OCI-LY7 (cell line): ENCODE data around the gene MESD. TPM values are rescaled to one million over a fixed set of nuclear protein-coding genes. Genes with fewer than 3 reads are reported as not detected.

Source experiments
- BruUV-seq: library from RNA; stranded (reverse); fragments of 400-500 nt; replicated peaks from 2 replicates; lab custom pipeline; 2021; lab: Mats Ljungman, UMichigan
- CTCF ChIA-PET: fragments of 300-600 bp; sonication (Branson Sonifier 250); formaldehyde crosslinking; loops from one replicate; lab custom pipeline; 2022; ENCODE audit warnings: antibody characterized with exemption; ENCODE audit not compliant: unreplicated experiment; lab: Charles Lee
- POLR2A ChIA-PET: fragments of 300-600 bp; sonication (Branson Sonifier 250); formaldehyde crosslinking; loops from one replicate; lab custom pipeline; 2022; ENCODE audit warnings: antibody characterized with exemption; lab: Charles Lee
- DNase-seq: peaks from one replicate; pipeline ENCODE4 v3.0.0-alpha.2; 2015; ENCODE audit warnings: low spot score
- H2AFZ ChIP-seq: fragments of 200-600 bp; sonication (generic), shearing (Covaris generic); 2 replicates; pipeline ENCODE4 v1.6.1; 2014; ENCODE audit warnings: mild to moderate bottlenecking, antibody characterized with exemption, low read length, moderate library complexity
- H3K27ac ChIP-seq: fragments of 200-600 bp; sonication (generic); 2 replicates; pipeline ENCODE4 v1.5.1; 2014; ENCODE audit warnings: mixed run types, low read depth, mild to moderate bottlenecking, moderate library complexity, low read length, inconsistent platforms; ENCODE audit not compliant: poor library complexity, severe bottlenecking
- H3K36me3 ChIP-seq: fragments of 200-600 bp; sonication (generic); 2 replicates; pipeline ENCODE4 v1.6.1; 2014; ENCODE audit warnings: mild to moderate bottlenecking, antibody characterized with exemption, low read length, moderate library complexity, mixed read lengths; ENCODE audit not compliant: insufficient read depth
- H3K4me1 ChIP-seq: fragments of 200-600 bp; sonication (generic); 2 replicates; pipeline ENCODE4 v1.5.1; 2014; ENCODE audit warnings: mild to moderate bottlenecking, low read length; ENCODE audit not compliant: insufficient read depth, poor library complexity, severe bottlenecking
- H3K4me2 ChIP-seq: fragments of 200-600 bp; sonication (generic); 2 replicates; pipeline ENCODE4 v1.6.1; 2014; ENCODE audit warnings: mild to moderate bottlenecking, low read length
- H3K4me3 ChIP-seq: fragments of 200-600 bp; sonication (generic); 2 replicates; pipeline ENCODE4 v1.5.1; 2014; ENCODE audit warnings: mild to moderate bottlenecking, low read depth, low read length; ENCODE audit not compliant: poor library complexity, severe bottlenecking
- H3K79me2 ChIP-seq: fragments of 200-600 bp; sonication (generic); 2 replicates; pipeline ENCODE4 v1.6.1; 2016; ENCODE audit warnings: low read depth, mild to moderate bottlenecking, low read length, moderate library complexity, mixed read lengths; ENCODE audit not compliant: insufficient read depth
- H3K9me2 ChIP-seq: fragments of 200-600 bp; sonication (generic); 2 replicates; pipeline ENCODE4 v1.6.1; 2016; ENCODE audit warnings: mild to moderate bottlenecking, low read length, mixed read lengths; ENCODE audit not compliant: insufficient read depth
- H3K9me3 ChIP-seq: fragments of 200-600 bp; sonication (generic); 2 replicates; pipeline ENCODE4 v1.6.1; 2014; ENCODE audit warnings: mild to moderate bottlenecking, mixed run types, low read length, mixed read lengths
- H4K20me1 ChIP-seq: fragments of 200-600 bp; sonication (generic); 2 replicates; pipeline ENCODE4 v1.6.1; 2014; ENCODE audit warnings: mild to moderate bottlenecking, antibody characterized with exemption, low read length, moderate library complexity, mixed read lengths; ENCODE audit not compliant: insufficient read depth
- EZH2phosphoT487 ChIP-seq: fragments of 200-600 bp; sonication (generic); IDR thresholded peaks from 2 replicates; pipeline ENCODE4 v1.6.1; 2018; ENCODE audit warnings: low read depth, borderline replicate concordance, mild to moderate bottlenecking, mixed run types, antibody characterized with exemption, low read length, moderate library complexity, mixed read lengths
- intact Hi-C: fragments of 100-400 bp; cut with micrococcal nuclease; formaldehyde crosslinking; loops from one replicate; pipeline ENCODE4 v1.10.0; 2022; ENCODE audit not compliant: unreplicated experiment
- total RNA-seq, 2 experiments: library from RNA; depleted of rRNA in 1 of 2; stranded (reverse); fragments of >200 nt in 1 of 2; shearing (Covaris generic) in 1 of 2; gene quantifications; 2 replicates each; pipeline ENCODE4 v1.2.3, GENCODE V29; 2014 to 2022
- TF ChIP-seq, protein P1 (sequence below): fragments of 200-600 bp; sonication (generic); conservative IDR thresholded peaks from 2 replicates; pipeline ENCODE4 v1.5.1; 2014; ENCODE audit warnings: mild to moderate bottlenecking, antibody characterized with exemption, low read length, moderate library complexity, mixed read lengths

MESD gene
- total RNA-seq, 2 experiments from 2014 or later = 17.3 to 27.7 TPM

DNA sequence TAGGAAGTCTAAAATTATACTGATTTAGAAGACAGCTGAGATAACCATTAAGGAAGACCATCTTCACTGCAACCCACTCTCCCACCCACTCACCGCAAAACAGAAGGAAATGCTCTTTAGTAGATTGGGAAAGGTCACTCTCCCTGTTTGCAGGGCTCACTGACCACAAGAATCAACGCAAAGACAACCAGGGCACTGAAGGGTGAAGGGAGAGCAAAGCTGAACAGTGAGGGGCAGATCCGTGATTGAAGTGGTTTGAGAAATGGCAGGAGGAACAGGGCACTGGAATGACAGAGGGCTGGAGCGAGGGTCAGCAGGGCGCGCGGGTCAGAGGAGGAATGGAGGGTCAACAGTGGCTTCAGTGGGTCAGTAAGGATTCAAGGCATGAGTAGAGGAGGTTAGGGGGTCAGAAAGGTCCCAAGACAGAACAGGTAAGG is 520 bp downstream of the MESD start:
- peaks cover 51% of the 10 kb centered on the region for H3K79me2 ChIP-seq
- POLR2A ChIA-PET = interaction anchor here (1.9 to 2.2 kb wide), 2 partner anchors 10 to 11 kb away, joined by 10 to 11 read pairs; partner anchors contain the start of gene TLNRD1

DNA sequence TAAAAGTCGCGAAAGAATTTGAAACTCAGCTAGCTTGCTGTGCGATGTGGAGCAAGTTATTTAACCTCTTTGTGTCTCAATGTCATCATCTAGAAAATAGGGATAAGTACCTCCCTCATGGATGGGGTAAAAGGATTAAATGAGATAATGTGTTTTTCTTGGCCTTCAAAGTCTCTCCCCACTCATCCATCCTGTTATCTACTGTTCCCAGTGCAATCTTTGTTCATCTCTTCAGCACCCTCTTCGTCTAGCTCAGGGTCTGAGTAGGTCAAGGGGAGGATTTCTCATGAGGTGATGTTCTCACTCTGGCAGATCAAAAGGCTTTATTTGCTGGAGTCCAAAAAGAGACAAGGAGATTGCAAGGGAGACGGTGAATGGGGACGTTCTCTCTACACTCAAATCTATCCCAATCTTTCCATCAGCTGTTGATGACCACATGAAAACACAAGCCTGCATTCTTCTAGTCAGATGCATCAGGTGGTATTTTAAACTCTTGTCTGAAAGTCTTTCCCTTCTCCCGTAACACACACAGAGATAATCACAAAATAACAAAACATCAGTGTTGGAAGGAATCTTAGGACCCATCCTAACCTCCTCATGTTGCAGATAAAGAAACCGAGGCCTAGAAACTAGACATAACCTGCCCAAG is 1.3 kb downstream of the MESD start:
- no peak for DNase-seq
- BruUV-seq = TSS peak; percentile 75
- H3K36me3 ChIP-seq = peaks cover 8% of the 10 kb centered on the region; the same call in 1 of the 2 replicates
- peak overlapping the region; percentile 93 for H3K4me2 ChIP-seq
- ChIA-PET CTCF (interaction anchor here (1.3 kb wide), 1 partner anchor 278 kb away, joined by 4 read pairs; no protein-coding TSS in a partner anchor), POLR2A (interaction anchor here (1.9 to 2.2 kb wide), 2 partner anchors 9 to 12 kb away, joined by 10 to 11 read pairs; partner anchors contain the start of gene TLNRD1)
- no peak overlapping the region for H3K27ac ChIP-seq
- peaks cover 38% of the 10 kb centered on the region for H3K4me1 ChIP-seq
- H3K4me3 ChIP-seq = peak overlapping the region; percentile 86
- H3K9me3 ChIP-seq = no peaks in the 10 kb centered on the region
- no peak overlapping the region for H2AFZ ChIP-seq
- H3K79me2 ChIP-seq = peaks cover 57% of the 10 kb centered on the region
- H4K20me1 ChIP-seq = peaks cover 13% of the 10 kb centered on the region; the same call in 1 of the 2 replicates
- TF ChIP-seq, protein P1, sequence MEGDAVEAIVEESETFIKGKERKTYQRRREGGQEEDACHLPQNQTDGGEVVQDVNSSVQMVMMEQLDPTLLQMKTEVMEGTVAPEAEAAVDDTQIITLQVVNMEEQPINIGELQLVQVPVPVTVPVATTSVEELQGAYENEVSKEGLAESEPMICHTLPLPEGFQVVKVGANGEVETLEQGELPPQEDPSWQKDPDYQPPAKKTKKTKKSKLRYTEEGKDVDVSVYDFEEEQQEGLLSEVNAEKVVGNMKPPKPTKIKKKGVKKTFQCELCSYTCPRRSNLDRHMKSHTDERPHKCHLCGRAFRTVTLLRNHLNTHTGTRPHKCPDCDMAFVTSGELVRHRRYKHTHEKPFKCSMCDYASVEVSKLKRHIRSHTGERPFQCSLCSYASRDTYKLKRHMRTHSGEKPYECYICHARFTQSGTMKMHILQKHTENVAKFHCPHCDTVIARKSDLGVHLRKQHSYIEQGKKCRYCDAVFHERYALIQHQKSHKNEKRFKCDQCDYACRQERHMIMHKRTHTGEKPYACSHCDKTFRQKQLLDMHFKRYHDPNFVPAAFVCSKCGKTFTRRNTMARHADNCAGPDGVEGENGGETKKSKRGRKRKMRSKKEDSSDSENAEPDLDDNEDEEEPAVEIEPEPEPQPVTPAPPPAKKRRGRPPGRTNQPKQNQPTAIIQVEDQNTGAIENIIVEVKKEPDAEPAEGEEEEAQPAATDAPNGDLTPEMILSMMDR = no peak
- TF ChIP-seq EZH2phosphoT487 = no peak
- intact Hi-C loops = loop anchor here (2.0 to 5.0 kb wide), 2 partner anchors 305 to 1676 kb away; partner anchors contain the start of gene TMED3
- H3K9me2 ChIP-seq = no peaks in the 10 kb centered on the region

More for the DNA sequence above, 520 bp downstream of the MESD start:
- Histone ChIP-seq H3K4me1 (peaks cover 38% of the 10 kb centered on the region), H3K4me2 (peak overlapping the region; percentile 93), H2AFZ (peak overlapping the region; percentile 97; the same call in 1 of the 2 replicates), H3K9me2 (no peaks in the 10 kb centered on the region), H3K9me3 (no peaks in the 10 kb centered on the region), H3K36me3 (peaks cover 8% of the 10 kb centered on the region; the same call in 1 of the 2 replicates), H3K27ac (peak overlapping the region; percentile 42), H4K20me1 (peaks cover 13% of the 10 kb centered on the region; the same call in 1 of the 2 replicates), H3K4me3 (peak overlapping the region; percentile 86)
- CTCF ChIA-PET = no interaction called here
- no peak for DNase-seq
- intact Hi-C loops = loop anchor here (1.0 to 5.0 kb wide), 3 partner anchors 10 to 1677 kb away; partner anchors contain the start of gene TMED3
- no TSS peak for BruUV-seq
- TF ChIP-seq, protein P1 = no peak
- TF ChIP-seq EZH2phosphoT487 = no peak
